HG03354 (cell line): ENCODE data around the gene CAMK2B.

Experiments used
- ATAC-seq: cut with Tn5 transposase; IDR thresholded peaks from one replicate; pipeline ENCODE4 v1.9.1; 2021; ENCODE audit warnings: mild to moderate bottlenecking; ENCODE audit not compliant: unreplicated experiment, poor library complexity, severe bottlenecking

Gene CAMK2B

DNA sequence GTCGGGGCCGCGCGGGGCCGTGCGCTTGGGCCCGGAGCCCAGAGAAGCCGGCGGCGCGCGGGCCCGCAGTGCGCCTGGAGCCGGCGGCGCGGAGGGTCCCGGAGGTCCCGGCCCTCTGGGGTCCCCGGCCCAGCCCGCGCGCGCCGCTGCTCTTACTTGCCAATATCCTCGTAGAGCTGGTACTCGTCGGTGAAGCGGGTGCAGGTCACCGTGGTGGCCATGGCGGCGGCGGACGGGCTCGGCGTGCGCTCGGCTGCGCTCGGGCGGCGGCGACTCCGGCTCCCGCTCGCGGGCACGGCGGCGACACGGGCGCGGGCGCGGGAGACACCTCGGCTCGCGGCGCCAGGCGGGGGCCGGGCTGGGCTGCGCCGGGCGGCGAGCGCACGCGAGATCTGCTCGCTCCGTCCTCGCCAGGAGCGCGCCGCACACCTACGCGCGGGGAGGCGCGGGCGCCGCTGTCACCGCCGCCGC lies at the start of gene CAMK2B:
Gene CAMK2B (minus strand): TSS at position 394 of the 471 bp plus-strand sequence. CDS start 173 bp downstream, at position 221.
- no peak for ATAC-seq

DNA sequence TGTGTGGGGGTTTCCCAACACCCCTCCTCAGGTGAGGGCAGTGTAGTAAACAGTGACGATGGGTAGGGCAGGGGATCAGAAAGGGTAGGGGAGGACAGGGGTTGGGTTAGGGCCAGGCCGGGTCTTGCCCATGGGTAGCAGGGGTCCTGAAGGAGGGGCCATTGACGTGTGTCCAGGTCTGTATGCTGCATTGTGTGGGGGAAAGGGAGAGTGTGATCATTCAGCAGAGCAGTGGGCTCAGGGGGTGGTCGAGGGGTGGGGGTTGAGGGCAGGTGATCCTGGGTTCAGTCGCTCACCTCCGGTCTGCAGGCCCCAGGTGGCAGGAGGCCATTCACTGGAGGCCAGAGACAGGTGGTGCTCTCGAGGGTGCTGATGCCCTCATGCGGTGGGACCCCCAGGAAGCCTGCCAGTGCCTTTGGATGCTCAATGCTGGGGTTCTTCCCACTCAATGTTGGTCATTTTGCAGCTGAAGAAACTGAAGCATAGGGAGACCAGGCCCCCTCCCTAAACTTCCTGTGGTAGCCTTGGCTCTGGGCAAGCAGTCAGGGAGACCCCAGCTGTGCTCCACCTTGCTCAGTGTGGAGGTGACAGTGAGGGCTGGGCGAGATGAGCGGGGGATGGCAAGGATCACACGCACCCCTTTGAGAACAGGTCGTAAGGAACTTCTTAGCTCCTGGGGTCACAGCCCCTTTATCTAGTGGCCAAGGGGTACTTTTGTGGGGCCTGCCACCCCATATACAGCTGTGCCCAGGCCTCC lies 48.8 kb upstream of the CAMK2B start:
- no peak for ATAC-seq

DNA sequence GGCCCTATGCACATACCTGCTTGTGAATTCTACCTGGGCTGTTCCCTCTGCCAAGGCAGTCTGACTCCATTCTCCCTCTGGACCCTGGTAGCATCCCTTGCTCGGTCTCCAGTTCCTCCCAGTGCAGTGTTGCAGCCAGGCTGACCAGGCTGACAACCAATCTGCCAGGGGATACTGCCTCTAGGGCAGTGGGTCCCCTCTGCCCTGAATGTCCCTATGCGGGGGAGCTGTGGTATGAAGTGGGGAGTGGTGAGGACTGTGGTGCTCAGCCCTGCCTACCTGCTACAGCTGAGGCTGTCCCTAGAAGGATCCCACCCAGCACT lies 48.0 kb upstream of the CAMK2B start:
- no peak for ATAC-seq

DNA sequence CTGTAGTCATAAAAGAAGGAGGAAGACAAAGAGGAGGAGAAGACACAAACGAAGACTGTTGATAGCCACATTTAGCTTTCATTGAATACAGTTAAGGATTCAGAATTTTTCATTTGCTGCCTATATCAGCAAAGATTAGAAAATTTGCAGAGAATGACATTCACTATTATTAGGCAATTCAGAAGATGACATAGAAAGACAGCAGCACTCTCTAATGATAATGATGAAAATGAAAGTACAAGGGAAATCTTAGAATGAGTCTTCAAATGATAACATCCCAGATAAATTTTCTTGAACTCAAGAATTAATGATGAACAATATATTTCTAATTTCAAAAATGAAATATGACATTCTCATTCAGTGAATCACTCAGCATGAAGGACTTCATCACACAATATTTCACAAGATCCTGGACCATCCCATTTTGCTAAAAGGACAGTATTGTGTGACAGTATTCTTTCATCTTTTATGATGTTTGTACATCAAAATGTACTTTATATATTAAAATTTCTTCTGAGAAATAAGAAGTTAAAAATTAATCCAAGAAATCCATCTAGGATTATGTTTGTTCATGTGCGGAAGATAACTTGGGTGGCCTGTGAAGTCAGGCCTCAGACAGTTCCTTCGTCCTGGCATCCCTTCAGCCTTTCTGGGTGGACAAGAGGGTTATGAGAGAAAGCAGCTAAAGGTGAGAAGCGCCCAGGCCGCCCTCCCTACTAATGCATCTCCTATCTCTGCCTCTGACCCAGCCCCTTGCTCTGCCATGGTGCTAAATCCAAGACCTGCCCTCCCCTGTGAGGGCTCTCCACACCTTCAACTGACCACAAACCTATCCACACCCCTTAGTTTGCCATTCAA lies 47.4 kb upstream of the CAMK2B start:
- ATAC-seq = no peak

GRCh38 chr7:44368885-44369284 lies 43.5 kb upstream of the CAMK2B start:
- no peak for ATAC-seq

DNA sequence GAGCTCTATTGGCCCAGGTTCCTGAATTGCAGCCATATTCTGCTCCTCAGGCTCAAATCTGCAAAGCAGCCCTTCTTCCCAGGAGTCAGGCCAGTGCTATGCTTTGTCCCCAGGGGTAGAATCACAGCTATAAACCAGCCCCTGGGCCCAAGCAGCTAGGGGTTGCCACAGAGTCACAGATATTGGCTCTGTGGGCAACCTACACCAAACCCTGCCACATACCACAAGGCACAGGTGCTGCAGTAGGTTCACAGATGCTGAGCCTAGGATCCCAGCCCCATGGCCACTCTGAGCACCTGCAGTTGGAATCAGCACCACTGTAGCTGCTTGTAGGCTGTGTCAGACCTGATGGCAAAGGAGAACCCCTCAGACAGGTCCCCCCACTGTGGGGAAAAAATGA lies 43.1 kb upstream of the CAMK2B start:
- no peak for ATAC-seq

GRCh38 chr7:44367475-44368043 lies 42.2 kb upstream of the CAMK2B start:
- no peak for ATAC-seq

DNA sequence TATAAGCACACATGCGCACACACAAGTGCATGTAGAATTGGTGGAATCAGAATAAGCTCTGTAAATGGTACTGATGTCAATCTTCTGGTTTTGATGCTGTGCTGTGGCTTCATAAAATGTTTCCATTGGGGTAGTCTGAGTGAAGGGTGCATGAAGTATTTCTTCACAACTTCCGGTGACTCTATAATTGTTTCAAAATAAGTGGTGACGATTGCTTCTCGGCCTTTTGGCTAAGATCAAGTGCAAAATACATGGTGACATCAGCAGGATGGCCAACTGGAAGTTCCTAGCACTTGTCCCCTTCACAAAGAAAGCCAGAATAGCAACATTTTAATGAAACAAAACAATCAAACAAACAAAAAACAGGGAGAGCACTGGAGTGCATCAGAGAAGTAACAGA lies 41.6 kb upstream of the CAMK2B start:
- no peak for ATAC-seq

DNA sequence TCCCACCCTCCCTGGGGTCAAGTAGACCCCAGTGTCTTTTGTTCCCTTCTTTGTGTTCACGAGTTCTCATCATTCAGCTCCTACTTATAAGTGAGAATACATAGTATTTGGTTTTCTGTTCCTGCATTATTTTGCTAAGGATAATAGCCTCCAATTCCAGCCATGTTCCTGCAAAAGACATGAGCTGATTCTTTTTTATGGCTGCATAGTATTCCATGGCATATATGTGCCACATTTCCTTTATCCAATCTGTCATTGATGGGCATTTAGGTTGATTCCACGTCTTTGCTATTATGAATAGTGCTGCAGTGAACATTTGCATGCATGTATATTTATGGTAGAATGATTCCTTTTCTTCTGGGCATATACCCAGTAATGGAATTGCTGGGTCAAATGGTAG lies 28.3 kb upstream of the CAMK2B start:
- no peak for ATAC-seq

- ATAC-seq = no peak
Observed at GRCh38 chr7:44348851-44349781, 23.7 kb upstream of the CAMK2B start.

- no peak for ATAC-seq
Observed at GRCh38 chr7:44348300-44348699, 22.9 kb upstream of the CAMK2B start.

GRCh38 chr7:44347546-44348114 lies 22.2 kb upstream of the CAMK2B start:
- no peak for ATAC-seq

- ATAC-seq = no peak
Observed at GRCh38 chr7:44346063-44346462, 20.7 kb upstream of the CAMK2B start.

DNA sequence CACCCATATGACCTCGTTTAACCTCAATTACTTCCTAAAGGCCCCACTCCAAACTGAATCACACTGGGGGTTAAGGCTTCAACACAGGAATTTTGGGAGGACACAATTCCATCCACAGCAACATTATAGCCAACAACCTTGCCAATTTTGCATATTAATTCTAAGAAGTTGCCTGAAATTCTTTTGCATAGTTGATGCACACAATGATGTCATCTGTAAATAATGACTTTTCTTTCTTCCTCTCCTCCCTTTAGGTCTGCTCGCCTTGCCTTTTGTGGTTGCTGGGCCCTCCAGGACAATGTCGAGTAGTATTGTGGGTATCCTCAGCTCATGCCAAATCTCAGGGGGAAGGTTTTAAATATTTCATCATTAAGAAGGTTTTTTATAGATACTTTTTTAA lies 16.0 kb upstream of the CAMK2B start:
- no peak for ATAC-seq

- peak; percentile 58 for ATAC-seq
Observed at GRCh38 chr7:44338600-44338999, 13.2 kb upstream of the CAMK2B start.

DNA sequence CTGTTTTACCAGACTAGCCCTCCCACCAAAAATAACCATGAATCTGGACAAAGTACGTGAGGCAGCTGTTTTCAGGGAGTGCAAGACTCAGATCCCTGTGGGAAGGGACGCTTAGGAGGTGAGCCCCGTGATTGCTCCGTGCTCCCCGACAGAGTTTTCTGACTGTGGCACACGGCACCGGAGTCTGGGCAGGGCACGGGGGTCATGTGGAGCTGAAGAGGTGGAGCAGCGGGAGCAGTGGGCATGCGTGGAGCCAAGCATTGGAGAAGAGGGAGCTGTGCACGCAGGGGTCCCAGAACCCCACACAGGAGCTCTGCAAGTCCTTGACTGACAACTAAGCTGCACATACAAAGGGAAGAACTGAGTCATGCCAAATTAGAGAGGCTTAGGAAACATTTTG lies 11.1 kb upstream of the CAMK2B start:
- no peak for ATAC-seq

DNA sequence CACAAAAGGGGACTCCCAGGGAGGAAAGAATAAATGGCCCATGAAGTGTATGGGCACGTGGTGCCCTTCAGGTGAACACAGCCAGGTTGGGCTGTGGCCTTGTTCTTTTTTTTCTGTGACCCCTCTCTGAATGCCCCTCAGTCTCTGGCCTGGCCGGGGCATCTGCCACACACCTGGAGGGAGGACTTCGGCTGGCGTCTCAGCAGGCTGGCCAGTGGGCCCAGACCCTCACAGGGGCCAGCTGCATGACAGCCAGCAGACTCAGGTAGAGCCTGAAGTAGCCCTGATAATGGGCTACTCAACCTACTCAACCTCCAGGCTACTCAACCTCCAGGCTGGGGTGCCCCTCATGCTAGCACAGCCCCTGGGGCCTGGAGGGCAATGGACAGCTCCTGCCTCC lies 9.8 kb upstream of the CAMK2B start:
- no peak for ATAC-seq

DNA sequence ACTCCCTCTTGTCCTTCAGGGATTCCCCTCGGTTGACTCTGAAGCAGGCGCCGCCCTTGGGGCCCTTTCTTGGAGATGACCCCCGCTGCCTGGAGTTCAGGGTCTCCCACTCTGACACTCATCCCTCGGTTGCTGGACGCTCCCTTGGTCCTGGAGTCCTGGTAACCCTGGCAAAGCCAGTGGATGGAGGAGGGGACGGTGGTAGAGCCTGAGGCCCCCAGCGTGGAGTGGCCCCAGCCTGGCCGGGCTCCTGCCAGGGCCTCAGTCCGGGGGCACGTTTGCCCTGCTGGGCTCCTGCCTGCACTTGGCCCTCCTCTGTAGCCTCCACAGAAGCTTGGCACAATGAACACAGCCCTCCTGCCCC lies 9.3 kb upstream of the CAMK2B start:
- no peak for ATAC-seq

DNA sequence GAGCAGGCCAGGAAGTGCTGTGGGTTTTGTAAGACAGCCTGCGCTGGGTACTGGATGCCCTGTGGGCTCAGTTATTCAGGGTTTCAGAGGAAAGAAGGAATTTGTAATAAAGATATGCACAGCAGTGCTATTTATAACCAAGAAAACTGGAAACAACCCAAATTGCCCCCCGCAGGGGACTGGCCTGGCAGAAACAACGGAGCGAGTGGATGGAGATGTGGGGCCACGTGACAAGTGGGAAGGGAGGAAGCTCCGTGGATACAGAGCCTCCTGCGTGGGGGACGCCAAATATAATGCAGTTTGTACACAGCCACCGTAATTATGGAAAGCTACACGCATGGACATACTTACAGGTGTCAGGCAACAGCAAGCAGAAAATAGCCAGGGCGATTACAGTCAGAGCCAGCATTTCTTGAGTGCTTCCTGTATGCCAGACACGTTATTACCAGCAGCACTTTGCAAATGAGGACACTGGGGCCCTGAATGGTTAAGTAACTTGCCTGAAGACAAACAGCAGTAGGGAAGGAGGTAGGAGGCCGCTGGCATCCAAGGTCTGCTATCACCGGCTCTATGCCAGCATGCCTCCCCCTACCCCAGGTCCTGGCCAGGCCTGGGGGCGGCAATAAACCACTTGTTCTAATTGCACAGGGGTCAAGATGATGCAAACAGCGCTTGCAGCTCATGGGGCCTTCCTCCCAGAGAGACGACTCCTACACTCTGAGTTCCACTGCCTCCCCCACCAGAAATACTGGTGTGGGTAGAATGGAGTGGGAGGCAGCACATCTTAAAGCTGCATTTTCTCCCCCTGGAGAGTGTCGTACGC lies 8.7 kb upstream of the CAMK2B start:
- no peak for ATAC-seq
